ENCODE data around the gene H2BK1.

H2BK1 gene

GRCh38 chr7:151205730-151206129 is 4.6 kb downstream of the H2BK1 start:
- no peak for DNase-seq (ENCODE audit: low read depth in 2 of 2, low spot score in 1 of 2)

- no peak for DNase-seq (ENCODE audit: low read depth in 2 of 2, low spot score in 1 of 2)
Measured at GRCh38 chr7:151204383-151205032, 5.8 kb downstream of the H2BK1 start.

DNA sequence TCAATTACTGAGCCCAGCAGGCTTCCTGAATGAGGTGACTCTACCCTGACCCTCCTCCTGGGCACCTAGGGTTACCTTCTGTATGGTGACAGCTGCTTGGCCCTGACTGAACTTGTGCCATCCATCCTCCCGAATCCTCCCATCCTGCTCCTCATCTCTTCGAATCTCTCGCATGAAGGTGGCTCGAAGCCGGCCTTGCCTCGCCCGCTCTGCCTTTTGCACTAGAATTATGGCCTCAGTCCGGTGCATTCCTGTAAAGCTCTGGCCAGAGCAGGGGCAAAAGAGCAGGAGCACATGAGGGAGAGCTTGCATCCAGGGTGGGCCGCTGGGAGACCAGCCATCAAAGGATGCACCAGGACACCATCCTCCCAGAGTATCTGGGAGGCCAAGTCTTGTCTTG is 7.5 kb downstream of the H2BK1 start:
- DNase-seq (ENCODE audit: low read depth in 2 of 2, low spot score in 1 of 2), result no peak

DNA sequence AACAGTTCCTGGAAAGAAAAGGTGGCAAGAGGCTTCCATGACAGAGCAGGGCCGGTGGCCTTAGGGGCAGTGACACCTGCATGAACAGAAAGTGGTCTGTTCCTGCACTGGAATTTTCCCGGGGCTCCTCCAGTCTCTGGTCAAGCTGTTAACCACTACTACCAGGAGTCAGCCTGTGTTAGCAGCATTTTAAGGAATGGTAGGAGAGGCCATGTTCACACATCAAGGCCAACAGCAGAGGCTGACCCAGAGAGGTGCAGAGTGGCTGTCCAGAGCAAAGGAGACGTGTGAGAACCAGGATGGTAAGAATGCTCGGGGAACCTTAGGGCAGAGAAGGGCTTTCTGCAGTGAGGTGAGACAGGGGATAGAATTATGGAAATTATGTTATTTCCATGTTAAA is 8.5 kb downstream of the H2BK1 start:
- no peak for DNase-seq (ENCODE audit: low read depth in 2 of 2, low spot score in 1 of 2)

- no peak for DNase-seq (ENCODE audit: low read depth in 2 of 2, low spot score in 1 of 2)
Measured at GRCh38 chr7:151201344-151201743, 8.9 kb downstream of the H2BK1 start.

GRCh38 chr7:151198945-151199848 is 11.1 kb downstream of the H2BK1 start:
- no peak for DNase-seq (ENCODE audit: low read depth in 2 of 2, low spot score in 1 of 2)

DNA sequence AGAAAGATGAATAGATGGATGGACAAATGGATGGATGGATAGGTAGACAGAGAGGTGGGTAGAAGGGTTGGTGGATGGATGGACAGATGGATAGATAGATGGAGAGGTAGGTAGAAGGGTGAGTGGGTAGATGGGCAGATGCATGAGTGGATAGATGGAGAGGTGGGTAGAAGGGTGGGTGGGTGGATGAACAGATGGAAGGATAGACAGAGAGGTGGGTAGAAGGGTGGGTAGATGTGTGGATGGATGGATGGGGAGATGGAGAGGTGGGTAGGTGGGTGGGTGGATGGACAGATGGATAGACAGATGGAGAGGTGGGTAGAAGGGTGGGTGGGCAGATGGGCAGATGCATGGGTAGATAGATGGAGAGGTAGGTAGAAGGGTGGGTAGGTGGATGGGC is 12.4 kb downstream of the H2BK1 start:
- no peak for DNase-seq (ENCODE audit: low read depth in 2 of 2, low spot score in 1 of 2)

- DNase-seq (ENCODE audit: low read depth in 2 of 2, low spot score in 1 of 2), result no peak
Measured at GRCh38 chr7:151195616-151196450, 14.5 kb downstream of the H2BK1 start.

GRCh38 chr7:151194188-151194587 is 16.1 kb downstream of the H2BK1 start:
- DNase-seq (ENCODE audit: low read depth in 2 of 2, low spot score in 1 of 2), result no peak

DNA sequence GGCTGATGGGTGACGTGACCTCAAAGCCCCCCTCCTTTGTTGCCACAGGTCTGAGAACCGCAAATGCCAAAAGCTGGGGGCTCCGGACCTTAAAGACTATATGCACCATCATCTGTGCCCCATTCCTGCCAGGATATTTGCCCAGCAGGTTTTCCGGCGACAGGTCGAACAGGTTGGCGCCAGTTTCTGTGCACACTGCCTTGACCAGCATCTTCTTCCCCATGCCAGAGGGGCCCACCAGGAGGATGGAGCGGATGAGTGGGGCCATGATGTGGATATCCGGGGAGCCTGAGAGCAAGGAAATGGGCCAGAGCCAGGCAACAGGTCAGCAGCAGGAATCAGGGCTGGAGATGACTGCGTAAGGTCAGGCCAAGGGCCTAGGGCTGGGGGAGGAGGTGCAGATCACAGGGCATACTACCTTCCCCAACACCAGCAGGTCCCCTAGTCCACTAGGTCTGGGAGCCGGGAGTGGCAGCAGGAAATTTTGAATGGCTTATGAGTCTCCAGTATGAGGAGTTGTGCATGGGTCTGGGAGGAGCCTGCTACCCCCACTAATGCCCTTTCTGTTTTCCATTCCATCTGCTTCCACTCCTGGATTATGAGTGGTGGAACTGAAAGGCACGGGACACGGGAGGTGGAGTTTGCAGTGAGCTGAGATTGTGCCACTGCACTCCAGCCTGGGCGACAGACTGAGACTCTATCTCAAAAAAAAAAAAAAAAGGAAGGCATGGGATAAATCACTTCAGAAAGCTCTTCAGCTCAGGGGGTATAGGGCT is 16.9 kb downstream of the H2BK1 start:
- DNase-seq (ENCODE audit: low read depth in 2 of 2, low spot score in 1 of 2), result no peak

GRCh38 chr7:151192002-151192539 is 18.2 kb downstream of the H2BK1 start:
- DNase-seq (ENCODE audit: low read depth in 2 of 2, low spot score in 1 of 2), result no peak

- no peak for DNase-seq (ENCODE audit: low read depth in 2 of 2, low spot score in 1 of 2)
Measured at GRCh38 chr7:151191544-151191943, 18.7 kb downstream of the H2BK1 start.

DNA sequence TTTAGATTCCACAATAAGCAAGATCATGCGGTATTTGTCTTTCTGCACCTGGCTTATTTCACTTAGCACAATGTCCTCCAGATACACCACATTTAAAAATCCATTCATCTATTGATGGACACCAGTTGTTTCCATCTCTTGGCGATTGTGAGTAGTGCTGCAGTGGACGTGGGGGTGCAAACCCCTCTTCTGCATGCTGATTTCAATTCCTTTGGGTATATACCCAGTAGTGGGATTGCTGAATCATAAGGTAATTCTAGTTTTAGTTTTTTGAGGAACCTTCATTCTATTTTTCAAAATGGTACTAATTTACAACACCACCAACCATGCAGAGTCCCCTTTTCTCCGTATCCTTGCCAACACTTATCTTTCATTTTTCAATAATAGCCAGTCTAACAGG is 21.2 kb downstream of the H2BK1 start:
- no peak for DNase-seq (ENCODE audit: low read depth in 2 of 2, low spot score in 1 of 2)

GRCh38 chr7:151188252-151188542 is 22.1 kb downstream of the H2BK1 start:
- no peak for DNase-seq (ENCODE audit: low read depth in 2 of 2, low spot score in 1 of 2)

DNA sequence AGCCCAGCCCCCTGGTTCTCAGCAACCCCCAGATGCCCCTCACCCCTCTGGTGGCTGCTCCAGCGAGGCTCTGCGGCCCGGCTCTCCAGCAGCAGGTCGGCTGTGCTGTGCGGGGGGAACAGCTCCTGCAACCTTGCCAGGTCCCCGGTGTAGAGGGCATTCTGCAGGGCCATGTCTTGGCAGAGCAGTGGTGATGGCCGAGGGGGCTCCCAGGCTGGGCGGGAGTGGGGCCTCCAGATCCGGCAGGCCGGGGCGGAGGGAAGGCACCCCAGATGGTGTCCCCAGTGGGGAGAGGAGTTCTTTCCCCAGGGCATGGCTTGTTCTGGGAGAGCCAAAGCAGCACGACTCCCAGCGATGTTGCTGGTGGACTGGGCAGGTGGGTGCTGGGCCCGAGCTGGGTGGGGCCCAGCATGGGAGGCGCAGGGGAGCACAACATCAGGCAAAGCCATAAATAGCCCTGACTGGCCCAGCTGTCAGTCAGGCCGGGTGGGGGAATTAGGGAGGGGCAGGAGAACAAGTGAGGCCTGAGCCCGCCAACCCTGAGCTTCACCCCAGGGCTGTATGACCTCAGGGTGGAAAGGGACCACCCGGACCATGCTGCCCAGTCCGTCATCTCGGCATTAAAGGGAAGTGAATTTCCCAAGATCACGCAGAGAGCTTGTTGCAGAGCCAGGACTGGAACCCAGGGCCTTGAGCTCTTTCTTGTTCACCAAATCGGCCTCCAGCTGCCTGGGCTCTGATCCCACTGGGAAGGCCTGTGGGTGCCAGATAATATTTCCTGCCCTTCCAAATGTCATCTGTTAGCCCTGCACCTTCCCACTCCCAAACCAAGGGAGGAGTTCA is 22.7 kb downstream of the H2BK1 start:
- no peak for DNase-seq (ENCODE audit: low read depth in 2 of 2, low spot score in 1 of 2)

DNA sequence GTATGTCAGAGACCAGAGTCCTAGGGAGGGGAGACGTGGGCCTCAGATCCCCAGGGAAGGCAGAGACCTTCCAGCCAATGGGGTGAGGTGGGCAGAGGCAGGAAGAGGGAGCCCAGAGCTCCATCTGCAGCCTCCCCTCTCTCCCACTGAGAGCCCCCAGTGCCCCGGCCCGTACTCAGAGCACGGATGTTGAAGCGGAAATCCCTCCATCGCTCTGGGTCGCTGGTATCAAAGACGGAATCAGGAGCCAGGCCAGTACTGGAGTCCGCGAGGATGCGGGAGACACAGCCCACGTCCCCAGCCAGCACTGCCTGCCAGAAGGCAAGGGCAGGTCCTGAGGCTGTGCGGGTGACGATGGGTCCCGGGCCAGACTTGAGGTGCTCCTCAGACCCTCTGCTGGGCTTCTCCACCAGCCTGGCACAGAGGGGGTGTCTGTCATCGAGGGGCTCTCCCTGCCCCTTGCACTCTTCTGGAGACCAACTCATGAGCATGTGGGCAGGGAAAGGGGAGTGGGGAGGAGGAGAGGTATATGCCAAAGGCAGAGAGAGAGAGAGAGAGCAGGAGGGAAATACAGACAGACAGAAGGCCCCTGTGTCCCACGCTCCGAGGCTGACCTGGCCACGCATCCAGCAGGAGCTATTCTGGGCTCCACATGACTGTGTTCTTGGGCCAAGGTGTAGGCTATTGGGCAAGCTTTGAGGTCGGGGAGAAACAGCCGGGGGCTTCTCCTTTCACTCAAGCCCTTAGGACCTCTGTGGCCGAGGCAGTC is 23.5 kb downstream of the H2BK1 start, which contains the start of gene ASB10:
Gene ASB10 (minus strand): TSS at position 611 of the 769 bp plus-strand sequence. CDS start 120 bp downstream, at position 491.
- no peak for DNase-seq (ENCODE audit: low read depth in 2 of 2, low spot score in 1 of 2)

DNA sequence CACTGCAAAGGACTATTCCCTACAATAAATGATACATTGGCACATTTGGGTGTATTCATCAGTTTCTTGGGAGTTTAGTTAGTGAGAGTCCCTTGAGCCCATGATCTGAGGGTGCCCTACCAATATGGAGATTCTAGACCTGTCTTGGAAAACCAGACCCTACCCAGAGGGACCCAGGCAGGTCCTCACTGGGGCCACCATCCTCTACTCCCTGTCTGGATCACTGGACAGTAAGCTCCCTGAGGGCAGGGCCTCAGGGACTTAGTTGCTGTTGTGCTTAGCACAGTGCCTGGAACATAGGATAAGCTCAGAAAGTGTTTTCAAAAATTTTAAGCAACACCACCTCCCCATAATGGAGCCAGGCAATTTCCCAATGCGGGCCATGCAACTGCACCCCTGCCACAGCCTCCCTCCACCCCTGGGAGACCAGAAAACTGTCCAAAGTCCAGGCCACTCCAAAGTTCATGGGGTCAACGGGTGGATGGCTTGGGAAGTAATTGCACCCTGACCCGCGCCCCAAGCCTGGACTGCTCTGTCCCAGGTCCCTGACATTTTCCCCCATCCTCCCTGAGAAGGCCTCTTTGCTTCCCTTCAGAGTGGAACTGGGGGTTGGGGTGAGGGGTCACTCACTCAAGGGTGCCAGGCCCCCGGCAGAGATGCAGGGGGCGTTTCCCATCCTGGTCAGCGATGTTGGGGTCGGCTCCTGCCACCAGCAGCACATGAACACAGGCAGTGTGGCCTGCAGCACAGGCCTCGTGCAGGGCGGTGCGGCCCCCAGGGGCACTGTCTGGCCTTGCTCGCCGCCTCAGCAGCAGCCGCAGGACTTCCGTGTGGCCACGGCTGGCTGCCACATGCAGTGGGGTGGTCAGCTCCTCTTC is 24.3 kb downstream of the H2BK1 start:
- no peak for DNase-seq (ENCODE audit: low read depth in 2 of 2, low spot score in 1 of 2)

DNA sequence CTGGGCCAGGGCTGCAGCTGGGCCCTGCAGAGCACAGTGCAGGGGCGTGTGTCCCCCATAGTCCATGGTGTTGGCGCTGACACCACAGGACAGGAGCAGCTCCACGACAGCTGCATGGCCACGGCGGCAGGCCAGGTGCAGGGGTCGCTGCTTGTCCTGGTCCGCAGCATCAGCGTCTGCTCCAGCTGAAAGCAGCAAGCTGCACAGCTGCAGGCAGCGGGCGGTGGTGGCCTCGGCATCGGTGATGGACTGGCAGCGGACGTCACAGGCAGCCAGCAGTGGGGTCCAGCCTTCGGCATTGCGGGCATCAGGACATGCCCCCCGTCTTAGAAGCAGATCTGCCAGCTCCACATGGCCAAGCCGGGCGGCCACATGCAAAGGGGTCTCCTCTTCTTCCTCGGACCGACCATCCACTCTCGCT is 29.3 kb downstream of the H2BK1 start:
- DNase-seq (ENCODE audit: low read depth in 2 of 2, low spot score in 1 of 2), result no peak
